GM18517 (cell line): ENCODE results near the gene ZMIZ1.

Source experiments
- ATAC-seq: cut with Tn5 transposase; IDR thresholded peaks from one replicate; pipeline ENCODE4 v1.9.1; 2021; ENCODE audit warnings: mild to moderate bottlenecking, moderate library complexity; ENCODE audit not compliant: unreplicated experiment

ZMIZ1 gene

GRCh38 chr10:79254333-79255006, 185.7 kb downstream of the ZMIZ1 start:
- ATAC-seq: no peak

- ATAC-seq: no peak
These were observed 186.3 kb downstream of the ZMIZ1 start for GRCh38 chr10:79255007-79255507.

- no peak for ATAC-seq
These were observed 187.6 kb downstream of the ZMIZ1 start for GRCh38 chr10:79256264-79256806.

- ATAC-seq: no peak
These were observed 190.1 kb downstream of the ZMIZ1 start for GRCh38 chr10:79258894-79259293.

GRCh38 chr10:79259834-79260233, 191.1 kb downstream of the ZMIZ1 start:
- ATAC-seq: no peak

- ATAC-seq: no peak
These were observed 192.3 kb downstream of the ZMIZ1 start for GRCh38 chr10:79260811-79261740.

GRCh38 chr10:79262131-79262530, 193.4 kb downstream of the ZMIZ1 start:
- no peak for ATAC-seq

- ATAC-seq: no peak
These were observed 194.4 kb downstream of the ZMIZ1 start for GRCh38 chr10:79262959-79263746.

GRCh38 chr10:79263939-79264338, 195.2 kb downstream of the ZMIZ1 start:
- no peak for ATAC-seq

GRCh38 chr10:79264942-79265341, 196.2 kb downstream of the ZMIZ1 start:
- ATAC-seq: no peak

- peak; percentile 45 for ATAC-seq
These were observed 197.3 kb downstream of the ZMIZ1 start for GRCh38 chr10:79266084-79266483.

- ATAC-seq: peak; percentile 78
These were observed 198.0 kb downstream of the ZMIZ1 start for GRCh38 chr10:79266543-79267312.

GRCh38 chr10:79267499-79267898, 198.7 kb downstream of the ZMIZ1 start:
- no peak for ATAC-seq

GRCh38 chr10:79268161-79268601, 199.4 kb downstream of the ZMIZ1 start:
- ATAC-seq: no peak

- no peak for ATAC-seq
These were observed 200.0 kb downstream of the ZMIZ1 start for GRCh38 chr10:79268742-79269141.

GRCh38 chr10:79269443-79269842, 200.7 kb downstream of the ZMIZ1 start:
- no peak for ATAC-seq

- no peak for ATAC-seq
These were observed 201.2 kb downstream of the ZMIZ1 start for GRCh38 chr10:79269969-79270368.

- ATAC-seq: no peak
These were observed 201.9 kb downstream of the ZMIZ1 start for GRCh38 chr10:79270466-79271246.

- no peak for ATAC-seq
These were observed 203.6 kb downstream of the ZMIZ1 start for GRCh38 chr10:79272353-79272752.
